ENCODE measurements around the gene CRIP2.

DNA sequence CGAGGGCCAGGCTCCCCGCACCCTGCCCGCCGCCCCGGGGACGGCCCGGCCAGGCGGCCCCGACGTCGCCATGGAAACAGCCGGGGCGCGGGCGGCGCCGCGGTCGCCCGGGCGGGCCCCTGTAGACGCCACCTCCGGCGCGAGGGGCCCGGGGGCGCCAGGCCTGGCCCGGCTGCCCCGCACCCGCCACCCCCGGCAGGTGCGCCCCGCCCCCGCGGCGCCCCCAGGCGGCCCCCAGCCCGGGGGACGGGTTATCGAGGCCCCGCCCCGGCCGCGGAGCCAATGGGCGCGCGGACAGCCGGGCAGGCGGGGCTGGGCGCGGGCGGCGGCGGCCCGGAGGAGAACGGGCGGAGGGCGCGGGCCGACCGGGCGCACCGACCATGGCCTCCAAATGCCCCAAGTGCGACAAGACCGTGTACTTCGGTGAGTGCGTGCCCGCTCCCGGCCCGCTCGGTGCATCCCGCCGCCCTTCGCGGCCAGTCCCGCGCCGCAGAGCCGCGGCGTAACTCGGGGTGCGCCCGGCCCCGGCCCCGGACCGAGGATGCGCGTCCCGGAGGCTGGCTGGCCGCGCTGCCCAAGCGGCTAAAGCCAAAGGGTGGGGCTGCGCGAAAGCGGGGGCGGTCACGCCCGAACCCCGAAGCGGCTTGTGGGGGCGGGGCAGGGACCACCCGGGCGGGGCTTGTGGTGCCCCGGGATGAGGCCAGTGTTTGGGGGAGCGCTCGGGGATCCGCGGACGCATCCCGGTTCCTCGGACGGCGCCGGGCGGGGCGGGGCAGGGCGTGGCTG, at the start of gene CRIP2:
- TF ChIP-seq POLR2A (IDR thresholded peaks at IDR 0.05; ENCODE audit: low read depth, low read length) (no peak), CEBPB (IDR thresholded peaks at IDR 0.05; ENCODE audit: low read depth, low read length) (no peak), RCOR1 (IDR thresholded peaks at IDR 0.05; ENCODE audit: insufficient replicate concordance, low read length) (no peak), BHLHE40 (IDR thresholded peaks at IDR 0.05; ENCODE audit: low read depth, low read length) (no peak), RAD21 (IDR thresholded peaks at IDR 0.05; ENCODE audit: low read length) (no peak), MAZ (IDR thresholded peaks at IDR 0.05; ENCODE audit: borderline replicate concordance, low read depth, low read length) (peak; percentile 7; the same call in 1 of the 2 replicates), SMC3 (IDR thresholded peaks at IDR 0.05; ENCODE audit: low read depth, low read length) (no peak), RFX5 (IDR thresholded peaks at IDR 0.05; ENCODE audit: low read depth, low read length) (no peak)
- TF ChIP-seq, protein P1, sequence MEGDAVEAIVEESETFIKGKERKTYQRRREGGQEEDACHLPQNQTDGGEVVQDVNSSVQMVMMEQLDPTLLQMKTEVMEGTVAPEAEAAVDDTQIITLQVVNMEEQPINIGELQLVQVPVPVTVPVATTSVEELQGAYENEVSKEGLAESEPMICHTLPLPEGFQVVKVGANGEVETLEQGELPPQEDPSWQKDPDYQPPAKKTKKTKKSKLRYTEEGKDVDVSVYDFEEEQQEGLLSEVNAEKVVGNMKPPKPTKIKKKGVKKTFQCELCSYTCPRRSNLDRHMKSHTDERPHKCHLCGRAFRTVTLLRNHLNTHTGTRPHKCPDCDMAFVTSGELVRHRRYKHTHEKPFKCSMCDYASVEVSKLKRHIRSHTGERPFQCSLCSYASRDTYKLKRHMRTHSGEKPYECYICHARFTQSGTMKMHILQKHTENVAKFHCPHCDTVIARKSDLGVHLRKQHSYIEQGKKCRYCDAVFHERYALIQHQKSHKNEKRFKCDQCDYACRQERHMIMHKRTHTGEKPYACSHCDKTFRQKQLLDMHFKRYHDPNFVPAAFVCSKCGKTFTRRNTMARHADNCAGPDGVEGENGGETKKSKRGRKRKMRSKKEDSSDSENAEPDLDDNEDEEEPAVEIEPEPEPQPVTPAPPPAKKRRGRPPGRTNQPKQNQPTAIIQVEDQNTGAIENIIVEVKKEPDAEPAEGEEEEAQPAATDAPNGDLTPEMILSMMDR (conservative IDR thresholded peaks at IDR 0.05; ENCODE audit: low read depth, low read length) = no peak
- TF ChIP-seq, protein P2, sequence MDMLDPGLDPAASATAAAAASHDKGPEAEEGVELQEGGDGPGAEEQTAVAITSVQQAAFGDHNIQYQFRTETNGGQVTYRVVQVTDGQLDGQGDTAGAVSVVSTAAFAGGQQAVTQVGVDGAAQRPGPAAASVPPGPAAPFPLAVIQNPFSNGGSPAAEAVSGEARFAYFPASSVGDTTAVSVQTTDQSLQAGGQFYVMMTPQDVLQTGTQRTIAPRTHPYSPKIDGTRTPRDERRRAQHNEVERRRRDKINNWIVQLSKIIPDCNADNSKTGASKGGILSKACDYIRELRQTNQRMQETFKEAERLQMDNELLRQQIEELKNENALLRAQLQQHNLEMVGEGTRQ (IDR thresholded peaks at IDR 0.05; ENCODE audit: low read depth, low read length) = no peak
